Smooth muscle cell (in vitro differentiated cells): ENCODE measurements around the gene HNRNPA2B1. TPM values are rescaled to one million over a fixed set of nuclear protein-coding genes. Genes with fewer than 3 reads are reported as not detected.
A peak's percentile ranks its signal among the peaks of the same experiment; 100 is the strongest.

Source experiments
- DNase-seq: peaks from one replicate; lab custom pipeline; 2025; ENCODE audit not compliant: unreplicated experiment; lab: John Stamatoyannopoulos, UW
- H2AFZ ChIP-seq: fragments of 200-600 bp; sonication (generic); 2 replicates; pipeline ENCODE4 v1.6.0; 2016; ENCODE audit warnings: antibody characterized with exemption, low read depth, mild to moderate bottlenecking
- H3F3A ChIP-seq: fragments of 200-600 bp; sonication (generic); 2 replicates; pipeline ENCODE4 v1.6.0; 2017; ENCODE audit warnings: antibody characterized with exemption, low read depth
- H3K27ac ChIP-seq: fragments of 200-600 bp; sonication (generic); 2 replicates; pipeline ENCODE4 v1.5.1; 2016; ENCODE audit warnings: low read depth, mild to moderate bottlenecking
- H3K27me3 ChIP-seq: fragments of 200-600 bp; sonication (generic); 2 replicates; pipeline ENCODE4 v1.6.1; 2016; ENCODE audit warnings: low read depth, mild to moderate bottlenecking
- H3K36me3 ChIP-seq: fragments of 200-600 bp; sonication (generic); 2 replicates; pipeline ENCODE4 v1.5.1; 2016; ENCODE audit warnings: low read depth
- H3K4me1 ChIP-seq: fragments of 200-600 bp; sonication (generic); 2 replicates; pipeline ENCODE4 v1.5.1; 2016; ENCODE audit warnings: low read depth
- H3K4me2 ChIP-seq: fragments of 200-600 bp; sonication (generic); 2 replicates; pipeline ENCODE4 v1.6.0; 2016; ENCODE audit warnings: mild to moderate bottlenecking
- H3K4me3 ChIP-seq: fragments of 200-600 bp; sonication (generic); 2 replicates; pipeline ENCODE4 v1.5.1; 2016; ENCODE audit warnings: mild to moderate bottlenecking
- H3K79me2 ChIP-seq: fragments of 200-600 bp; sonication (generic); 2 replicates; pipeline ENCODE4 v1.6.0; 2016; ENCODE audit warnings: low read depth, mild to moderate bottlenecking
- H3K9ac ChIP-seq: fragments of 200-600 bp; sonication (generic); 2 replicates; pipeline ENCODE4 v1.6.0; 2016; ENCODE audit warnings: low read depth
- H3K9me3 ChIP-seq: fragments of 200-600 bp; sonication (generic); replicated peaks from 2 replicates; pipeline ENCODE4 v1.5.1; 2016; ENCODE audit warnings: low read depth
- H4K20me1 ChIP-seq: fragments of 200-600 bp; sonication (generic); 2 replicates; pipeline ENCODE4 v1.6.0; 2016; ENCODE audit warnings: low read depth
- CTCF ChIP-seq: fragments of 200-600 bp; sonication (generic); IDR thresholded peaks from 2 replicates; pipeline ENCODE4 v1.5.1; 2017; ENCODE audit warnings: borderline replicate concordance, mild to moderate bottlenecking, antibody characterized with exemption; ENCODE audit not compliant: insufficient read depth, poor library complexity, severe bottlenecking
- WGBS: methylation state at CpG from one replicate; pipeline ENCODE4 v1.1.7; 2016; ENCODE audit warnings: low lambda C conversion rate; 5-methylcytosine and 5-hydroxymethylcytosine counted together
- polyA plus RNA-seq: library from polyadenylated mRNA; unstranded; fragments of >200 nt; fragmentation: Nextera tagmentation; extraction: Ambion mirVana; gene quantifications from 2 replicates; pipeline ENCODE4 v1.2.1, GENCODE V29; 2016
- total RNA-seq: library from RNA; depleted of rRNA; stranded (reverse); fragments of >200 nt; gene quantifications from 2 replicates; pipeline ENCODE4 v1.2.3, GENCODE V29; 2014

The HNRNPA2B1 gene
- total and polyA plus RNA-seq, 2 experiments from 2014 or later, result 158 to 393 TPM

GRCh38 chr7:26147030-26147429 is 53.5 kb downstream of the HNRNPA2B1 start:
- H2AFZ ChIP-seq, result no peak overlapping the region
- H3K9me3 ChIP-seq, result no peaks in the 10 kb centered on the region
- peaks cover 3% of the 10 kb centered on the region for H3K4me1 ChIP-seq
- TF ChIP-seq CTCF, result no peak
- no peak overlapping the region for H3K9ac ChIP-seq
- H3K27me3 ChIP-seq, result peaks cover 18% of the 10 kb centered on the region
- no peak overlapping the region for H3K4me3 ChIP-seq
- 100% methylated on average over 1 of the region's 1 CpG for WGBS
- H3K27ac ChIP-seq, result no peak overlapping the region
- no peak overlapping the region for H3K4me2 ChIP-seq
- no peak for DNase-seq
- no peaks in the 10 kb centered on the region for H3K36me3 ChIP-seq
- H3F3A ChIP-seq, result peaks cover 17% of the 10 kb centered on the region
- no peaks in the 10 kb centered on the region for H4K20me1 ChIP-seq
- H3K79me2 ChIP-seq, result no peaks in the 10 kb centered on the region

GRCh38 chr7:26145238-26145637 is 55.3 kb downstream of the HNRNPA2B1 start:
- 64% methylated on average over 4 of the region's 4 CpGs for WGBS
- no peak for DNase-seq
- Histone ChIP-seq H3K4me3 (no peak overlapping the region), H3K4me1 (no peaks in the 10 kb centered on the region), H3K36me3 (no peaks in the 10 kb centered on the region), H3K79me2 (no peaks in the 10 kb centered on the region), H3F3A (peaks cover 17% of the 10 kb centered on the region), H3K4me2 (no peak overlapping the region), H3K27ac (no peak overlapping the region), H2AFZ (no peak overlapping the region), H3K9me3 (no peaks in the 10 kb centered on the region), H3K9ac (no peak overlapping the region), H3K27me3 (peaks cover 2% of the 10 kb centered on the region), H4K20me1 (no peaks in the 10 kb centered on the region)
- TF ChIP-seq CTCF, result no peak

- WGBS, result 89% methylated on average over 13 of the region's 13 CpGs
- no peak for DNase-seq
- no peaks in the 10 kb centered on the region for H3K36me3 ChIP-seq
- no peak for TF ChIP-seq CTCF
- H3F3A ChIP-seq, result peaks cover 17% of the 10 kb centered on the region
- H3K4me1 ChIP-seq, result no peaks in the 10 kb centered on the region
- peak overlapping the region; percentile 46 for H3K4me2 ChIP-seq
- no peak overlapping the region for H3K9ac ChIP-seq
- H4K20me1 ChIP-seq, result no peaks in the 10 kb centered on the region
- H2AFZ ChIP-seq, result no peak overlapping the region
- H3K27me3 ChIP-seq, result no peaks in the 10 kb centered on the region
- H3K27ac ChIP-seq, result peak overlapping the region; percentile 38
- no peaks in the 10 kb centered on the region for H3K9me3 ChIP-seq
- no peaks in the 10 kb centered on the region for H3K79me2 ChIP-seq
- no peak overlapping the region for H3K4me3 ChIP-seq
These were observed 56.1 kb downstream of the HNRNPA2B1 start for GRCh38 chr7:26144184-26145080.
